Renal cortical epithelial cell (primary cell): ENCODE measurements around the gene TM9SF3. TPM values are rescaled to one million over a fixed set of nuclear protein-coding genes. Genes with fewer than 3 reads are reported as not detected.
"Not testable (repeated sequence)": the region's sequence is repeated elsewhere in the genome, so short reads cannot be mapped to it uniquely, and the experiment has no call there.

ENCODE experiments used
- DNase-seq: peaks from one replicate; pipeline ENCODE4 v3.0.0-alpha.2; 2011; ENCODE audit warnings: low read depth
- total RNA-seq: library from RNA; depleted of rRNA; stranded (reverse); fragments of >200 nt; gene quantifications from 2 replicates; pipeline ENCODE4 v1.2.3, GENCODE V29; 2014

TM9SF3 gene
- total RNA-seq, 1 donor from 2014 or later, result 169 TPM

GRCh38 chr10:96600337-96600736 is 13.5 kb upstream of the TM9SF3 start:
- DNase-seq, result no peak

- DNase-seq, result no peak
Observed at GRCh38 chr10:96598846-96599245, 12.0 kb upstream of the TM9SF3 start.

GRCh38 chr10:96596422-96597407 is 9.9 kb upstream of the TM9SF3 start:
- no peak for DNase-seq

GRCh38 chr10:96595741-96596140 is 8.9 kb upstream of the TM9SF3 start:
- no peak for DNase-seq

GRCh38 chr10:96591946-96592345 is 5.1 kb upstream of the TM9SF3 start:
- DNase-seq, result no peak

- DNase-seq, result peak; percentile 65
Observed at GRCh38 chr10:96588616-96589419, 2.0 kb upstream of the TM9SF3 start.

- peak; percentile 76 for DNase-seq
Observed at GRCh38 chr10:96588060-96588554, 1.3 kb upstream of the TM9SF3 start.

- DNase-seq, result peak; percentile 80
Observed at GRCh38 chr10:96587264-96588059, 650 bp upstream of the TM9SF3 start.

GRCh38 chr10:96585736-96586418 is 935 bp downstream of the TM9SF3 start:
- DNase-seq, result peak; percentile 24

GRCh38 chr10:96584474-96584873 is 2.3 kb downstream of the TM9SF3 start:
- no peak for DNase-seq

- DNase-seq, result no peak
Observed at GRCh38 chr10:96584035-96584434, 2.8 kb downstream of the TM9SF3 start.

- no peak for DNase-seq
Observed at GRCh38 chr10:96579133-96579532, 7.7 kb downstream of the TM9SF3 start.

GRCh38 chr10:96578633-96579032 is 8.2 kb downstream of the TM9SF3 start:
- DNase-seq, result peak; percentile 43

- peak; percentile 42 for DNase-seq
Observed at GRCh38 chr10:96578022-96578421, 8.8 kb downstream of the TM9SF3 start.

GRCh38 chr10:96577069-96577468 is 9.7 kb downstream of the TM9SF3 start:
- DNase-seq, result peak; percentile 56

- DNase-seq, result no peak
Observed at GRCh38 chr10:96576277-96576980, 10.4 kb downstream of the TM9SF3 start.

GRCh38 chr10:96574564-96574963 is 12.2 kb downstream of the TM9SF3 start:
- not testable (repeated sequence) for DNase-seq

GRCh38 chr10:96573036-96573435 is 13.8 kb downstream of the TM9SF3 start:
- no peak for DNase-seq

- DNase-seq, result no peak
Observed at GRCh38 chr10:96570983-96571964, 15.5 kb downstream of the TM9SF3 start.
